Right lobe of liver (tissue), 4 donors: ENCODE results near the gene GGTLC2.
"Not testable (repeated sequence)": the region's sequence is repeated elsewhere in the genome, so short reads cannot be mapped to it uniquely, and the experiment has no call there.

Experiments used
- CTCF ChIP-seq, 4 donors: fragments of 200-600 bp in 3 of 4; fragments of 450-650 bp in 1 of 4; IDR thresholded peaks; one replicate each; pipeline versions ENCODE4 v1.5.1 to v1.8.0; 2016 to 2022; ENCODE audit warnings: antibody characterized with exemption in 4 of 4, mild to moderate bottlenecking in 2 of 4
- POLR2A ChIP-seq: fragments of 450-650 bp; IDR thresholded peaks from one replicate; pipeline ENCODE4 v1.6.1; 2017; ENCODE audit warnings: antibody characterized with exemption, mild to moderate bottlenecking
- donor health status: DM: no; HTN: no; CAD: no.
- donor health status: DM: no; HTN: no; CAD: no.
- donor health status: DM: no; HTN: yes; CAD: no.

- not testable (repeated sequence) for TF ChIP-seq POLR2A; CTCF (IDR thresholded peaks at IDR 0.05)
Measured at GRCh38 chr22:22653677-22654381, 9.4 kb downstream of the GGTLC2 start.
